Measurements from ENCODE around the gene GRAMD1B.
A peak's percentile ranks its signal among the peaks of the same experiment; 100 is the strongest.

Gene GRAMD1B

GRCh38 chr11:123556633-123557032 is 126.6 kb downstream of the GRAMD1B start:
- no peak overlapping the region for H3K4me3 ChIP-seq (ENCODE audit: low read depth, low read length)
- TF ChIP-seq MAX (IDR thresholded peaks at IDR 0.05; ENCODE audit: low read depth, low read length) (no peak), POLR2A (IDR thresholded peaks at IDR 0.05; ENCODE audit: extremely low read depth, insufficient read length) (no peak), CTCF (IDR thresholded peaks at IDR 0.05; ENCODE audit: low read depth, low read length) (no peak), MYC (IDR thresholded peaks at IDR 0.05; ENCODE audit: low read depth, low read length) (no peak)
- no peak for DNase-seq (ENCODE audit: low read depth)

- TF ChIP-seq MYC (IDR thresholded peaks at IDR 0.05; ENCODE audit: low read depth, low read length), result no peak
- TF ChIP-seq CTCF (IDR thresholded peaks at IDR 0.05; ENCODE audit: low read depth, low read length), result no peak
- no peak for DNase-seq (ENCODE audit: low read depth)
- H3K4me3 ChIP-seq (ENCODE audit: low read depth, low read length), result no peak overlapping the region
Observed at GRCh38 chr11:123558536-123559315, 128.7 kb downstream of the GRAMD1B start.

- DNase-seq (ENCODE audit: low read depth), result no peak
- no peak overlapping the region for H3K4me3 ChIP-seq (ENCODE audit: low read depth, low read length)
Observed at GRCh38 chr11:123559523-123559955, 129.5 kb downstream of the GRAMD1B start.

GRCh38 chr11:123560006-123560405 is 129.9 kb downstream of the GRAMD1B start:
- no peak for DNase-seq (ENCODE audit: low read depth)
- TF ChIP-seq MAX (IDR thresholded peaks at IDR 0.05; ENCODE audit: low read depth, low read length) (no peak), MYC (IDR thresholded peaks at IDR 0.05; ENCODE audit: low read depth, low read length) (no peak), POLR2A (IDR thresholded peaks at IDR 0.05; ENCODE audit: extremely low read depth, insufficient read length) (no peak), CTCF (IDR thresholded peaks at IDR 0.05; ENCODE audit: low read depth, low read length) (no peak)
- H3K4me3 ChIP-seq (ENCODE audit: low read depth, low read length), result no peak overlapping the region

More at GRCh38 chr11:123559523-123559955, 129.5 kb downstream of the GRAMD1B start:
- no peak for TF ChIP-seq CTCF (IDR thresholded peaks at IDR 0.05; ENCODE audit: low read depth, low read length)
- no peak for TF ChIP-seq MYC (IDR thresholded peaks at IDR 0.05; ENCODE audit: low read depth, low read length)
- no peak for TF ChIP-seq POLR2A (IDR thresholded peaks at IDR 0.05; ENCODE audit: extremely low read depth, insufficient read length)
- TF ChIP-seq MAX (IDR thresholded peaks at IDR 0.05; ENCODE audit: low read depth, low read length), result no peak

- peak; percentile 28 for DNase-seq (ENCODE audit: low read depth)
- H3K4me3 ChIP-seq (ENCODE audit: low read depth, low read length), result no peak overlapping the region
- TF ChIP-seq POLR2A (IDR thresholded peaks at IDR 0.05; ENCODE audit: extremely low read depth, insufficient read length), result no peak
- no peak for TF ChIP-seq MYC (IDR thresholded peaks at IDR 0.05; ENCODE audit: low read depth, low read length)
- TF ChIP-seq CTCF (IDR thresholded peaks at IDR 0.05; ENCODE audit: low read depth, low read length), result no peak
- TF ChIP-seq MAX (IDR thresholded peaks at IDR 0.05; ENCODE audit: low read depth, low read length), result no peak
Observed at GRCh38 chr11:123561431-123561800, 131.3 kb downstream of the GRAMD1B start.
